GM18526 (cell line): ENCODE measurements around the gene TFPI.

Experiments used
- POLR2A ChIP-seq: IDR thresholded peaks from 3 replicates; pipeline ENCODE4 v1.6.1; 2011; ENCODE audit not compliant: insufficient read length; ENCODE audit errors: extremely low read depth

The TFPI gene

GRCh38 chr2:187542123-187542522 lies 12.1 kb downstream of the TFPI start:
- TF ChIP-seq POLR2A, result no peak

- no peak for TF ChIP-seq POLR2A
These were observed 12.8 kb downstream of the TFPI start for GRCh38 chr2:187541086-187542085.

- no peak for TF ChIP-seq POLR2A
These were observed 21.7 kb downstream of the TFPI start for GRCh38 chr2:187532333-187533120.

DNA sequence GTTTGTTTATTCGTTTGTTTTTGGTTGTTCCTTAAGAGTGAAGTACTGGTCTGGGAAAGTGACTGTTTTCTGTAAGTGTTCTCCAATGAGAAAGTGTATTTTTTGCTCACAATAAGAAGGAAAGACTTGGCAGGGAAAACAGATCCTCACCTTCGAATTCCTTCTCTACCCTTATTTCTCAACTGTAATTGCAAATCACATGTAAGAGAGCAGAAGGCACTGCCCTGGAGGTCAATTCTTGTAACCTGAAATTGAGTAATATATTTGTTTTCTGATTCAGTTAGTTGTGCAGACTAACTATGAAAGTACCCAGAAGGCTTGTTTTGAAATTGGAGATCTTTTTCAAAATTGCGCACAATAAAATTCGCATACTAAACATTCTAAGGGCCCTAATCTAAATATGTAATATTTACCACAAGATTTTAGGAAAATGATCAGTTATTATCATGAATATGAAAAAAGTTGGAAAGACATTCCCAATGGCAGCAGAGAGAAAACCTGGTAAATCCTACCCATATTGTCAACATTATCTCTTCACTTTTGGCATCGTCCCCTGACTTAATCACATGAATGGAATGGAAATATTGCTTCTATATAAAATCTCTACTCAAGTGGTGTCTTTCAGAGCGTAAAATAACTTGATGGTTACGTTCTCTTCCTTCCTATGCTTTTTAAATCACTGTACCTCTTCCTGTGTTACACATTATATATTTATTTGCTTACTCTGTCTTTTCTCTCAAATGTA lies 24.1 kb downstream of the TFPI start:
- no peak for TF ChIP-seq POLR2A

GRCh38 chr2:187529248-187529976 lies 24.8 kb downstream of the TFPI start:
- no peak for TF ChIP-seq POLR2A

DNA sequence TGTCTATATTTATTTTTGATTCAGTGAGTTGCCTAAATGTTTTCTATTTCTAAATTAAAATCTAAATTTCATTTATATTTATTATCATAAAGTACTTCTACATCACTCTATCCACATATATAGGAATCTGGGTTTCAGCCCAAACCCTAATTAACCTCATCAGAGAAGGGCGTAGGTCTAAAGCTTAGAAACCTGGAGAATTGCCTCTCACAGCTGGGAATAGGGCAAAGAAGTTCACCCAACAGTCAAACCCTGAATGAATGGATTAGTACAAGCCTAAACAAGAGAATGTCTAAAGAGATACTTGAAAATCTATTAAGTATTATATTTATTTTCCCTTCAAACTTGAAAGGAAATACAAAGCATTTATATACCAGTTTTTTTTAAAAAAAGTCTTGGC lies 26.2 kb downstream of the TFPI start:
- TF ChIP-seq POLR2A, result no peak

- TF ChIP-seq POLR2A, result no peak
These were observed 27.0 kb downstream of the TFPI start for GRCh38 chr2:187527262-187527661.

GRCh38 chr2:187526792-187527191 lies 27.4 kb downstream of the TFPI start:
- TF ChIP-seq POLR2A, result no peak

DNA sequence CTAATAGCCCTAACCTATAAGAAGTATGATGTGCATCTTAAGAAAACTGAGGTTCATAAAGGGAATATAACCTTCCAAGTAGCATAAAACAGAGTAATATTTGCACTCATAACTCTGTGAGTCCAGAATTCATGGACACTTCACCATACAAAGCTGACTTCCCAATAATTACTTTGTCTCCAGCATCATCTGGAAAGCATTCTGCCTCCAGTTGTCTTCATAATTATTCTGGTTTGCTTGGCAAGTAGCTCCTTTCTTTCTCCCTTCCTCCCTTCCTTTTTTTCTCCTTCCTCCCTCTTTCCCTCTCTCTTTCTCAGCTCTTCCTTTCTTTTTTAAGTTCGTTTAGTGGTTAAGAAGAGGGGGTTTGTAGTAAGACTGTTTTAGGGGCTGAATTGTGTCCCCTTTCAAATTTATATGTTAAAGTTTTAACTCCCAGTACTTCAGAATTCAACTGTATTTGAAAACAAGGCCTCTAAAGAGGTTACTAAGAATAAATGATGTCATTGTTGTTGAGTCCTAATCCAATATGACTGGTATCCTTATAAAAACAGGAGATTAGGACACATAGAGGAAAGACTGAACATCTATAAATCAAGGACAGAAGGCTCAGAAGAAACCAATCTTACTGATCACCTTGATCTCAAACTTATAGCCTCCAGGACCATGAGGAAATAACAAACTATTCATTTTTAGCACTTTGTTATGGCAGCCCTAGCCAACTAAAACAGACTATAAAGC lies 28.9 kb downstream of the TFPI start:
- TF ChIP-seq POLR2A, result no peak

GRCh38 chr2:187523325-187523724 lies 30.9 kb downstream of the TFPI start:
- TF ChIP-seq POLR2A, result no peak

DNA sequence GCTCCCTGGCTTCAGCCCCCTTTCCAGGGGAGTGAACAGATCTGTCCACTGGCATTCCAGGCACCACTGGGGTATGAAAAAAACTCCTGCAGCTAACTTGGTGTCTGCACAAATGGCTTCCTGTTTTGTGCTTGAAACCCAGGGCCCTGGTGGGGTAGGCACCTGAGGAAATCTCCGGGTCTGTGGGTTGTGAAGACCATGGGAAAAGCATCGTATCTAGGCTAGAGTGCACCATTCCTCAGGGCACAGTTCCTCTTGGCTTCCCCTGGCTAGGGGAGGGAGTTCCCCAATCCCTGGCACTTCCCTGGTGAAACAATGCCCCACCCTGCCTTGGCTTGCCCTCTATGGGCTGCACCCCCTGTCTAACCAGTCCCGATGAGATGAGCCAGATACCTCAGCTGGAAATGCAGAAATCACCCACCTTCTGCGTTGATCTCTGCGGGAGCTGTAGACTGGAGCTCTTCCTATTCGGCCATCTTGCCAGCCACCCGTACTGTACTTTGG lies 34.1 kb downstream of the TFPI start:
- no peak for TF ChIP-seq POLR2A

DNA sequence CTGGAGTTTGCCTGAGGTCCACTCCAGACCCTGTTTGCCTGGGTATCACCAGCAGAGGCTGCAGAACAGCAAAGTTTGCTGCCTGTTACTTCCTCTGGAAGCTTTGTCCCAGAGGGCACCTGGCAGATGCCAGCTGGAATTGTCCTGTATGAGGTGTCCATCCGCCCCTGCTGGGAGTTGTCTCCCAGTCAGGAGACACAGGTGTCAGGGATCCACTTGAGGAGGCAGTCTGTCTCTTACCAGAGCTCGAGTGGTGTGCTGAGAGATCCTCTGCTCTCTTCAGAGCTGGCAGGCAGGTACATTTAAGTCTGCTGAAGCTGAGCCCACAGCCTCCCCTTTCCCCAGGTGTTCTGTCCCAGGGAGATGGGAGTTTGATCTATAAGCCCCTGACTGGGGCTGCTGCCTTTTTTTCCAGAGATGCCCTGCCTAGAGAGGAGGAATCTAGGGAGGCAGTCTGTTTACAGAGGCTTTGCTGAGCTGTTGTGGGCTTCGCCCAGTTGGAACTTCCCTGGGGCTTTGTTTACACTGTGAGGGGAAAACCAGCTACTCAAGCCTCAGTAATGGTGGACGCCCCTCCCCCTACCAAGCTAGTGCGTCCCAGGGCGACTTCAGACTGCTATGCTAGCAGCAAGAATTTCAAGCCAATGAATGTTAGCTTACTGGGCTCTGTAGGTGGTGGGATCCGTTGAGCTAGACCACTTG lies 34.7 kb downstream of the TFPI start:
- TF ChIP-seq POLR2A, result no peak

GRCh38 chr2:187514930-187515329 lies 39.3 kb downstream of the TFPI start:
- TF ChIP-seq POLR2A, result no peak
